Smooth muscle cell of the brain vasculature (primary cell): ENCODE results near the gene FYN.

Experiments used
- DNase-seq: peaks from one replicate; pipeline ENCODE4 v3.0.0-alpha.2; 2012; ENCODE audit warnings: low read depth, low spot score

FYN gene

GRCh38 chr6:111727041-111727440 is 146.2 kb downstream of the FYN start:
- DNase-seq: no peak

GRCh38 chr6:111725446-111726112 is 147.7 kb downstream of the FYN start:
- DNase-seq: no peak

- no peak for DNase-seq
Observed at GRCh38 chr6:111724505-111724904, 148.7 kb downstream of the FYN start.

- DNase-seq: no peak
Observed at GRCh38 chr6:111724039-111724438, 149.2 kb downstream of the FYN start.

GRCh38 chr6:111723412-111723970 is 149.8 kb downstream of the FYN start:
- no peak for DNase-seq

- DNase-seq: no peak
Observed at GRCh38 chr6:111722179-111722731, 151.0 kb downstream of the FYN start.

- DNase-seq: no peak
Observed at GRCh38 chr6:111721753-111722154, 151.5 kb downstream of the FYN start.

- no peak for DNase-seq
Observed at GRCh38 chr6:111720931-111721496, 152.2 kb downstream of the FYN start.

- DNase-seq: no peak
Observed at GRCh38 chr6:111718990-111719389, 154.3 kb downstream of the FYN start.

GRCh38 chr6:111718326-111718725 is 154.9 kb downstream of the FYN start:
- DNase-seq: no peak

- no peak for DNase-seq
Observed at GRCh38 chr6:111717621-111718020, 155.6 kb downstream of the FYN start.

- no peak for DNase-seq
Observed at GRCh38 chr6:111716325-111716724, 156.9 kb downstream of the FYN start.

GRCh38 chr6:111715321-111715720 is 157.9 kb downstream of the FYN start:
- DNase-seq: no peak

GRCh38 chr6:111714416-111715270 is 158.6 kb downstream of the FYN start:
- no peak for DNase-seq

GRCh38 chr6:111713811-111714210 is 159.4 kb downstream of the FYN start:
- no peak for DNase-seq

GRCh38 chr6:111713236-111713635 is 160.0 kb downstream of the FYN start:
- no peak for DNase-seq

GRCh38 chr6:111711984-111712752 is 161.1 kb downstream of the FYN start:
- no peak for DNase-seq

GRCh38 chr6:111711476-111711875 is 161.8 kb downstream of the FYN start:
- no peak for DNase-seq

- DNase-seq: no peak
Observed at GRCh38 chr6:111710911-111711310, 162.3 kb downstream of the FYN start.

- DNase-seq: no peak
Observed at GRCh38 chr6:111710439-111710838, 162.8 kb downstream of the FYN start.
